ENCODE results near the gene SOX15. TPM values are rescaled to one million over a fixed set of nuclear protein-coding genes. Genes with fewer than 3 reads are reported as not detected.
"Not testable (repeated sequence)": the region's sequence is repeated elsewhere in the genome, so short reads cannot be mapped to it uniquely, and the experiment has no call there.

SOX15 gene
- total RNA-seq, 1 donor from 2014 or later: 3.4 TPM

DNA sequence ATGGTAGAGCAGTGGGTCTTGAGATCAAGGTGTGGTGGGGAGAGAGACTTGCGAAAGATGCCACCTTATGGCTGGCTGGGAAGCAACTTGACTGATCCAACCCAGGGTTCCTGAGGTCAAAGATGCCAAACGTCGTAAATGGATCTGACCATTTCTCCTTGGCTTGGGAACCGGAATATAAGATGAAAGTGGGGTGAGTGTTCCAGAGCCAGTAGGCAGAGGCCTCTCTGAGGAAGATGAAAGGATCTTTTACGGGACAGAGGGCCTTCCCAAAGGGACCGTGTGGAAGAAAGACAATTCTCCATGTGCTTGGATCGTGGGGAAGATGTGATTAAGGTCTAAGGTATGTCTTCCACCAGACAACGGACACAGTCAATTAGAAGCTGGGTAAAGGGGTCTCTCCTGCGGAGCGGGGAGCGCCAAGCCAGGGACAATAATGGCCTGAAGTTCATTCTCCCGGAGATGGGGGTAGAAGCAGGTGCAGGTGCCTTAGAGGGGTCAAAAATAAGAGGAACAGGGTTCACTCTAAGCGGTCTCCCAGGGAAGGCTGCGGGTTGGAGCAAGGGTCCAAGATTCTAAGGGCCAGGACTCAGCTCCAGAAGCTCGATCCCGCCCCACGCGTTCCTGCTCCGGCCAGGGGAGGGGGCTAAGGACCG is 24.0 kb upstream of the SOX15 start:
- no peaks in the 10 kb centered on the region for H3K27me3 ChIP-seq (ENCODE audit: control insufficient read depth, insufficient read depth, low read length)
- DNase-seq (ENCODE audit: low read depth): no peak
- no peaks in the 10 kb centered on the region for H3K36me3 ChIP-seq (ENCODE audit: control insufficient read depth, insufficient read depth, low read length)
- peak overlapping the region; percentile 76 for H3K4me3 ChIP-seq (ENCODE audit: low read depth, low read length)
- no peak for TF ChIP-seq CTCF (IDR thresholded peaks at IDR 0.05; ENCODE audit: insufficient read depth, low read length, poor library complexity, severe bottlenecking)

- Histone ChIP-seq H3K27me3 (ENCODE audit: control insufficient read depth, insufficient read depth, low read length) (no peaks in the 10 kb centered on the region), H3K36me3 (ENCODE audit: control insufficient read depth, insufficient read depth, low read length) (no peaks in the 10 kb centered on the region), H3K4me3 (ENCODE audit: low read depth, low read length) (no peak overlapping the region)
- no peak for DNase-seq (ENCODE audit: low read depth)
- TF ChIP-seq CTCF (IDR thresholded peaks at IDR 0.05; ENCODE audit: insufficient read depth, low read length, poor library complexity, severe bottlenecking): no peak
Observed at GRCh38 chr17:7612294-7612640, 22.4 kb upstream of the SOX15 start.

DNA sequence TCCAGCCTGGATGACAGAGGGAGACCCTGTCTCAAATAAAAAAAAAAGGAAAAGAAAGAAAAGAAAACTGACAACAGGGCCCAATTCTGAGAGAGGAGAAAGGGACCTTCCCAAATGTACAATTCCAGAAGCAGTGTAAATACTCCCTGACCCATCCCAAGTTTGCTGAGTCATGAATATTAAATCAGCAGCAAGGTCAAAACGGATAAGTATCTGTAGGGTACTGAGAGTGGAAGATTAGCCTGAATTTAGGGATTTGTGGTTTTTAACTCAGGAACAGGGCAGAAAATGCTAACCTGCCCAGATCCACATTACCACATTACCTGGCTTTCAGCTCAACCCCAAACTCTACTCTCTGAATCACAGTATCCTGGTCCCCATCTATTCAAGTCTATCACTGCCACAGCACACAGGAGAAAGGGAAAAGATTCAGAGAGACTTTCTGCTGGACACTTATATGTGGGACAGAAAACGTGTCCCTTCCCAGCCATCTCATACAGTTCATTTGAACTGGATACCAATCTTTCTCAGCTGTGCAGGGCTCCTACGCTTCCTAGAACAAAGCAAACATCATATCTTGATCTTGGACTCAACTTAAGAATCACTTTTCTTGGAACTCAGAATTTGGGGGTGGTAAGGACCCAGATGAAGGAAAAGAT is 21.9 kb upstream of the SOX15 start:
- Histone ChIP-seq H3K4me3 (ENCODE audit: low read depth, low read length) (no peak overlapping the region), H3K36me3 (ENCODE audit: control insufficient read depth, insufficient read depth, low read length) (no peaks in the 10 kb centered on the region), H3K27me3 (ENCODE audit: control insufficient read depth, insufficient read depth, low read length) (no peaks in the 10 kb centered on the region)
- DNase-seq (ENCODE audit: low read depth): no peak
- no peak for TF ChIP-seq CTCF (IDR thresholded peaks at IDR 0.05; ENCODE audit: insufficient read depth, low read length, poor library complexity, severe bottlenecking)

DNA sequence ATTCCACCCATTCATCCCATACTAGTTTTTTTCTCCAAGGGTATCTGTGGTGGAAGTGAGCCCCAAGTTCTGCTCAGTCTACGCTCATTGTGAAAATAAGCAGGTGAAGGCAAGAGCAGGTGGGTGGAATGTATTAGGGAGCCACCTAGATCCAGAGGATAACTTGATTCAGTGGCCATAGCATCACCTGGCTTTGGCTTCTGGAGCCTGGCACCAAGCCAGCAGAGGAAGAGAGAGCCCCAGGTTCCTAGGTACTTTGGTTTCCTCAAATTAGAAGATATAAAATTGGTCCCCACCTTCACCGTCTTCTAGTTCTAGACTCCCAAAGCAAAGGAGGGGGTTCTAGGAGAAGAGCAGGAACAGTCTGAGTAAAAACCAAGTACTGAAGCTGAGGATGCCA is 20.7 kb upstream of the SOX15 start:
- Histone ChIP-seq H3K36me3 (ENCODE audit: control insufficient read depth, insufficient read depth, low read length) (no peaks in the 10 kb centered on the region), H3K27me3 (ENCODE audit: control insufficient read depth, insufficient read depth, low read length) (no peaks in the 10 kb centered on the region), H3K4me3 (ENCODE audit: low read depth, low read length) (no peak overlapping the region)
- TF ChIP-seq CTCF (IDR thresholded peaks at IDR 0.05; ENCODE audit: insufficient read depth, low read length, poor library complexity, severe bottlenecking): no peak
- DNase-seq (ENCODE audit: low read depth): no peak

- H3K36me3 ChIP-seq (ENCODE audit: control insufficient read depth, insufficient read depth, low read length): peaks cover 1% of the 10 kb centered on the region
- H3K27me3 ChIP-seq (ENCODE audit: control insufficient read depth, insufficient read depth, low read length): no peaks in the 10 kb centered on the region
- H3K4me3 ChIP-seq (ENCODE audit: low read depth, low read length): no peak overlapping the region
- no peak for DNase-seq (ENCODE audit: low read depth)
- no peak for TF ChIP-seq CTCF (IDR thresholded peaks at IDR 0.05; ENCODE audit: insufficient read depth, low read length, poor library complexity, severe bottlenecking)
Observed at GRCh38 chr17:7606280-7606679, 16.4 kb upstream of the SOX15 start.

GRCh38 chr17:7597561-7597960 is 7.7 kb upstream of the SOX15 start:
- H3K36me3 ChIP-seq (ENCODE audit: control insufficient read depth, insufficient read depth, low read length); H3K27me3 ChIP-seq (ENCODE audit: control insufficient read depth, insufficient read depth, low read length); DNase-seq (ENCODE audit: low read depth); H3K4me3 ChIP-seq (ENCODE audit: low read depth, low read length): not testable (repeated sequence)
